ENCODE data around the gene TDRD3. TPM values are rescaled to one million over a fixed set of nuclear protein-coding genes. Genes with fewer than 3 reads are reported as not detected.

The TDRD3 gene
- total RNA-seq, 1 experiment from 2014 or later = 10.8 TPM

DNA sequence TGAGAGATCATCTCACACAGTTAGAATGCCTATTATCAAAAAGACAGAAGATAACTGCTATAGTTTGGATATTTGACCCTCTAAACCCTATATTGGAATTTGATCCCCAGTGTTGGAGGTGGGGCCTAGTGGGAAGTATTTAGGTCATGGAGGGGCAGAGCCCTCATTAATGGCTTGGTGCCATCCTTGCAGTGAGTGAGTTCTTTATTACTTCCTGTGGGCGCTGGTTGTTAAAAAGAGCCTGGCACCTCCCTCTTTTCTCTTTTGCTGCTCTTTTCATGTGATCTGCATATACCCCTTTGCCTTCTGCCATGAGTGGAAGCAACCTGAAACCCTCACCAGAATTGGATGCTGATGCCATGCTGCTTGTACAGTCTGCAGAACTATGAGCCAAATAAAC, 66.8 kb downstream of the TDRD3 start:
- TF ChIP-seq, protein P1, sequence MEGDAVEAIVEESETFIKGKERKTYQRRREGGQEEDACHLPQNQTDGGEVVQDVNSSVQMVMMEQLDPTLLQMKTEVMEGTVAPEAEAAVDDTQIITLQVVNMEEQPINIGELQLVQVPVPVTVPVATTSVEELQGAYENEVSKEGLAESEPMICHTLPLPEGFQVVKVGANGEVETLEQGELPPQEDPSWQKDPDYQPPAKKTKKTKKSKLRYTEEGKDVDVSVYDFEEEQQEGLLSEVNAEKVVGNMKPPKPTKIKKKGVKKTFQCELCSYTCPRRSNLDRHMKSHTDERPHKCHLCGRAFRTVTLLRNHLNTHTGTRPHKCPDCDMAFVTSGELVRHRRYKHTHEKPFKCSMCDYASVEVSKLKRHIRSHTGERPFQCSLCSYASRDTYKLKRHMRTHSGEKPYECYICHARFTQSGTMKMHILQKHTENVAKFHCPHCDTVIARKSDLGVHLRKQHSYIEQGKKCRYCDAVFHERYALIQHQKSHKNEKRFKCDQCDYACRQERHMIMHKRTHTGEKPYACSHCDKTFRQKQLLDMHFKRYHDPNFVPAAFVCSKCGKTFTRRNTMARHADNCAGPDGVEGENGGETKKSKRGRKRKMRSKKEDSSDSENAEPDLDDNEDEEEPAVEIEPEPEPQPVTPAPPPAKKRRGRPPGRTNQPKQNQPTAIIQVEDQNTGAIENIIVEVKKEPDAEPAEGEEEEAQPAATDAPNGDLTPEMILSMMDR (IDR thresholded peaks at IDR 0.05) = no peak
- TF ChIP-seq SIN3A (IDR thresholded peaks at IDR 0.05; ENCODE audit: borderline replicate concordance, insufficient read depth, low read depth, low read length) (no peak), POLR2AphosphoS5 (IDR thresholded peaks at IDR 0.05; ENCODE audit: low read depth, low read length) (no peak), TCF7L2 (IDR thresholded peaks at IDR 0.05; ENCODE audit: low read depth, low read length) (no peak)
- TF ChIP-seq, protein P2, sequence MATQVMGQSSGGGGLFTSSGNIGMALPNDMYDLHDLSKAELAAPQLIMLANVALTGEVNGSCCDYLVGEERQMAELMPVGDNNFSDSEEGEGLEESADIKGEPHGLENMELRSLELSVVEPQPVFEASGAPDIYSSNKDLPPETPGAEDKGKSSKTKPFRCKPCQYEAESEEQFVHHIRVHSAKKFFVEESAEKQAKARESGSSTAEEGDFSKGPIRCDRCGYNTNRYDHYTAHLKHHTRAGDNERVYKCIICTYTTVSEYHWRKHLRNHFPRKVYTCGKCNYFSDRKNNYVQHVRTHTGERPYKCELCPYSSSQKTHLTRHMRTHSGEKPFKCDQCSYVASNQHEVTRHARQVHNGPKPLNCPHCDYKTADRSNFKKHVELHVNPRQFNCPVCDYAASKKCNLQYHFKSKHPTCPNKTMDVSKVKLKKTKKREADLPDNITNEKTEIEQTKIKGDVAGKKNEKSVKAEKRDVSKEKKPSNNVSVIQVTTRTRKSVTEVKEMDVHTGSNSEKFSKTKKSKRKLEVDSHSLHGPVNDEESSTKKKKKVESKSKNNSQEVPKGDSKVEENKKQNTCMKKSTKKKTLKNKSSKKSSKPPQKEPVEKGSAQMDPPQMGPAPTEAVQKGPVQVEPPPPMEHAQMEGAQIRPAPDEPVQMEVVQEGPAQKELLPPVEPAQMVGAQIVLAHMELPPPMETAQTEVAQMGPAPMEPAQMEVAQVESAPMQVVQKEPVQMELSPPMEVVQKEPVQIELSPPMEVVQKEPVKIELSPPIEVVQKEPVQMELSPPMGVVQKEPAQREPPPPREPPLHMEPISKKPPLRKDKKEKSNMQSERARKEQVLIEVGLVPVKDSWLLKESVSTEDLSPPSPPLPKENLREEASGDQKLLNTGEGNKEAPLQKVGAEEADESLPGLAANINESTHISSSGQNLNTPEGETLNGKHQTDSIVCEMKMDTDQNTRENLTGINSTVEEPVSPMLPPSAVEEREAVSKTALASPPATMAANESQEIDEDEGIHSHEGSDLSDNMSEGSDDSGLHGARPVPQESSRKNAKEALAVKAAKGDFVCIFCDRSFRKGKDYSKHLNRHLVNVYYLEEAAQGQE (IDR thresholded peaks at IDR 0.05; ENCODE audit: insufficient read depth in 1 of 2, low read depth in 2 of 2, low read length in 1 of 2) = no peak
- in situ Hi-C loops (cut with HindIII; ENCODE audit: low pct_unique_long_range_greater_than_20kb, low sequenced_read_pairs) (no loop called here), intact Hi-C loops (cut with micrococcal nuclease; ENCODE audit: unreplicated experiment) (no loop called here)
- H3K27me3 ChIP-seq (ENCODE audit: control insufficient read depth, insufficient read depth, low read length) = no peaks in the 10 kb centered on the region
- ATAC-seq (no peak), DNase-seq (ENCODE audit: low read depth, low spot score) (no peak)
- H3K4me1 ChIP-seq (ENCODE audit: control insufficient read depth, insufficient read depth, low read length) = no peaks in the 10 kb centered on the region
- H3K9me3 ChIP-seq (ENCODE audit: control insufficient read depth, insufficient read depth, low read depth, low read length) = no peaks in the 10 kb centered on the region
- BruUV-seq (replicated peaks) = no TSS peak
- CTCF ChIA-PET = interaction anchor here (0.7 kb wide), 1 partner anchor 433 kb away, joined by 6 read pairs; no protein-coding TSS in a partner anchor
- H3K36me3 ChIP-seq (ENCODE audit: control insufficient read depth, insufficient read depth, low read length) = no peaks in the 10 kb centered on the region
- no peak overlapping the region for H3K4me3 ChIP-seq (ENCODE audit: low read depth in 2 of 2, low read length in 2 of 2)
- no peak overlapping the region for H3K27ac ChIP-seq (ENCODE audit: low read length)
- POLR2A ChIA-PET = no interaction called here

DNA sequence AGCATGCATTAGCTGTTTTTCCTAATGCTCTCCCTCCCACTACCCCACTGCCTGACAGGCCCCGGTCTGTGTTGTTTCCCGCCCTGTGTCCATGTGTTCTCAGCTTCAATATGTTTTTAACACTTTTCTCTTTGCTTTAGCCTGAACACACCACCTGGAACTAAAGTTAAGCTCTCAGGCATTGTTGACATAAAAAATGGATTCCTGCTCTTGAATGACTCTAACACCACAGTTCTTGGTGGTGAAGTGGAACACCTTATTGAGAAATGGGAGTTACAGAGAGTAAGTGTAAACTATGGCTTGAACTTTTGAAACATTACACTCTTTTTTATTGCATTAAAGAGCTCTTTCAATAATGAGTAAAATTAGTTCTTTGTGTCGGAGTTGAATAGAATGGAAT, 70.1 kb downstream of the TDRD3 start:
- in situ Hi-C loops (cut with HindIII; ENCODE audit: low pct_unique_long_range_greater_than_20kb, low sequenced_read_pairs) = no loop called here
- CTCF ChIA-PET = no interaction called here

More for the DNA sequence above, 70.1 kb downstream of the TDRD3 start:
- DNase-seq (ENCODE audit: low read depth, low spot score) (no peak), ATAC-seq (no peak)
- no peak overlapping the region for H3K27ac ChIP-seq (ENCODE audit: low read length)
- H3K4me3 ChIP-seq (ENCODE audit: low read depth in 2 of 2, low read length in 2 of 2) = no peak overlapping the region
- no peaks in the 10 kb centered on the region for H3K4me1 ChIP-seq (ENCODE audit: control insufficient read depth, insufficient read depth, low read length)
- intact Hi-C loops (cut with micrococcal nuclease; ENCODE audit: unreplicated experiment) = no loop called here
- no TSS peak for BruUV-seq (replicated peaks)
- H3K9me3 ChIP-seq (ENCODE audit: control insufficient read depth, insufficient read depth, low read depth, low read length) = no peaks in the 10 kb centered on the region
- POLR2A ChIA-PET = no interaction called here
- no peaks in the 10 kb centered on the region for H3K36me3 ChIP-seq (ENCODE audit: control insufficient read depth, insufficient read depth, low read length)
- no peaks in the 10 kb centered on the region for H3K27me3 ChIP-seq (ENCODE audit: control insufficient read depth, insufficient read depth, low read length)
- TF ChIP-seq SIN3A (IDR thresholded peaks at IDR 0.05; ENCODE audit: borderline replicate concordance, insufficient read depth, low read depth, low read length) (no peak), TCF7L2 (IDR thresholded peaks at IDR 0.05; ENCODE audit: low read depth, low read length) (no peak), POLR2AphosphoS5 (IDR thresholded peaks at IDR 0.05; ENCODE audit: low read depth, low read length) (no peak)
- TF ChIP-seq, protein P1 (IDR thresholded peaks at IDR 0.05) = no peak
- TF ChIP-seq, protein P2 (IDR thresholded peaks at IDR 0.05; ENCODE audit: insufficient read depth in 1 of 2, low read depth in 2 of 2, low read length in 1 of 2) = no peak

All from Panc1 (cell line).